NCI-H82 treated with DMSO at 0.1 percent for 48 hours (cell line): ENCODE results near the gene SSBP3.

Experiments used
- DNase-seq: peaks from one replicate; lab custom pipeline; 2025; ENCODE audit not compliant: unreplicated experiment; lab: John Stamatoyannopoulos, UW

Gene SSBP3

GRCh38 chr1:54372978-54373377 is 33.2 kb downstream of the SSBP3 start:
- no peak for DNase-seq

DNA sequence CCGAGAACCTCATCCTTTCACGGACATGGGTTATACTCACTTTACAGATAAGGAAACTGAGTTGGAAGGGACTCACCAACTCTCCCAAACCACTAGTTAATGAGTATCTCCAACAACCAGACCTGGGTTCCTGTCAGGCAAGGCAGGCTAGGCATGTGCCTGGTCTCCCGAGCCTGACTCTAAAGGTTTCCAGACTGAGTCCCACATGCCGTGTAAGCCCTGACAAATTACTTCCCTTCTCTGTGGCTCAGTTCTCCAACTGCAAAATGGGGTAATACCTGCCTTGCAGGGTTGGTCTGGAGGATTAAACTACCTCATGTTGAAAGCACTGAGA is 34.3 kb downstream of the SSBP3 start:
- no peak for DNase-seq

GRCh38 chr1:54371038-54371941 is 34.9 kb downstream of the SSBP3 start:
- DNase-seq: no peak

- DNase-seq: no peak
Measured at GRCh38 chr1:54370287-54370989, 35.8 kb downstream of the SSBP3 start.

- no peak for DNase-seq
Measured at GRCh38 chr1:54367613-54368012, 38.6 kb downstream of the SSBP3 start.

DNA sequence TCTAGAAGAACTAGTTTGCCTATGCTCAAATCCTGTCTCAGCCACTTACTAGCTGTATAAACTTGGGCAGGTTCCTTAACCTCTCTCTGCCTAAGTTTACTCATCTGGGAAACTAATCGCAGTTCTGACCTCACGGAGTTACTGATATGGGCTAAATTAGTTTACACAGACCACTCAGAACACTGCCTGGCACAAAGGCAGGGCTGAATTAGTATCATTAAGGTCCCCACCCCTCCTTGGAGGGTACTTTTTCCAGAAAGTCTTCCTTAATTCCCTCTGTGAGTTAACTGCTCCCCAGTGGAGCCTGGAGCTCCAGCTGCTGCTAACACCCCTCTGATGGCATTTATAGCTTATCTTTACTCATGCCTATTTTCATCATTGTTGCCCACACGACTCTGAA is 40.3 kb downstream of the SSBP3 start:
- no peak for DNase-seq

DNA sequence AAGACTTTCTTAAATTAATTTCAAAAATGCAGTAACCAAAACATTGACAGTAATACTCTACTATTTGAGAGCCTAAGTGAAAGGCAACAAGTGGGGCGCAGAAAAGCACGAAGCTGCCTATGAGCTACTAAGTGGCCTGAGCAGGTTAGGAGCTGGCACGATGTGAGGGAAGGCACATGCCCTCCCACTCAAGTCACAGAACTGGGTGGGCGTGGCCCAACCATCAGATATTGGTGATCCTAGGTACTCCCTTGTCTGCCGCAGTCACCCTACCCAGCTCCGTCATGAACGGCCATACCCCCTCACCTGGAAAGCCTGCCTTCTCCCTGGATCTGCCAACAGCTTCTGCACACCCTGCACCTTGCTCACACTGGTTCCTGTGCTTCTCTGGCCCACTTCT is 40.8 kb downstream of the SSBP3 start:
- no peak for DNase-seq

DNA sequence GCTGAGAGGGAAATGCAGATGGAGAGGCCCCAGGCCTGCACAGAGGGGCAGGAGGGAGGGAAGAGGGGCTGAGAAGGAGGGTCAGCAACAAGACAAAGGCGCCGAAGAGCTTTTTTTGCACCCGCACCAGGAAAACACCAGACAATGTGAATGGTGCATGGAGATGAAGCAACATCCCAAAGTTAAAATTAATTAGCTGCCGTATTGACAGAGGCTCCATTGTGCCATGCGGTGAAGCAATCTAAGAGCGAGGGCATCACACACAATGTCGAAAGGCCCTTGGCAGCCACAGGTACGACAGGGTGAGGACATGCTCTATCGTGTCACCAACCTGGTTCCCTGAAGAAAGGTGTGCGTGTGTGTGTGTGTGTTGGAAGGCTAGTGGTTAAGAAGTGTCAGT is 41.2 kb downstream of the SSBP3 start:
- DNase-seq: no peak

GRCh38 chr1:54364582-54364981 is 41.6 kb downstream of the SSBP3 start:
- DNase-seq: no peak

DNA sequence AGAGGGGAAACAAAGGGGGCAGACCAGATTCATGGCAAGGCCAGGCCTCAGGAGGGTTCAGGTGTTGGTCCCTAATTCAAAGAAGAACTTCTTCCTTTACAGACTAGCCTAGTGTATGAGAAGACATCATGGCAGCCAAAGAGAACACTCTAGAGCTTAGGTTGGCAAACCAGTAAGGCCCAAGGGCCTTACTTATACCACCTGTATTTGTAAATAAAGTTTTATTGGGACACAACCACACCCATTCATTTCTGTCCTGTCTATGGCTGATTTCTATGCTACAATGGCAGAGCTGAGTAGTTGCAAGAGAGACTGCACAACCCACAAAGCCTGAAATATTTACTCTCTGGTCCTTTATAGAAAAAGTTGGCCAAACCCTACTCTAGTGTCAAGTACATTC is 42.3 kb downstream of the SSBP3 start:
- no peak for DNase-seq

DNA sequence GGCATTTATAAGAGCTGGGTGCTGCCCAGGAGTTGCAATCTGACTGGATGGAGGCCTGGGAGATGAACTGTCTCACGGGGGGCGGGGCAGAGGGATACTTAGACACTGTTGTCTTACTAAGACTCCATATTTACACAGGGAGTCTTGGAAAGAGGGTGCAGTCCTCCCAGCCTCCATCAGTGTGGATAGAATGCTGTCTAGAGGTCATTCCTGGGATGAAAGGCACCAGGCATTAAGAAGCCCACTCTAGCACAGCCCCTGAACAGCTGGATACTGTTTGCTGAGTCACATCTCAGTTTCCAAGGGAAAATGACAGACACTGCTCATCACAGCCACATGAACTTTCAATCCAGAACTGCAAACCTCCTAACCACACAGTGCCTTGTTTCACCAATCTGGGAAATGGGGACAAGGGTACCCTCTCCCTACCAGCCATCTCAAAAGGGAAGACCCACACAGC is 43.3 kb downstream of the SSBP3 start:
- DNase-seq: peak; percentile 88

- DNase-seq: no peak
Measured at GRCh38 chr1:54361342-54361741, 44.9 kb downstream of the SSBP3 start.

DNA sequence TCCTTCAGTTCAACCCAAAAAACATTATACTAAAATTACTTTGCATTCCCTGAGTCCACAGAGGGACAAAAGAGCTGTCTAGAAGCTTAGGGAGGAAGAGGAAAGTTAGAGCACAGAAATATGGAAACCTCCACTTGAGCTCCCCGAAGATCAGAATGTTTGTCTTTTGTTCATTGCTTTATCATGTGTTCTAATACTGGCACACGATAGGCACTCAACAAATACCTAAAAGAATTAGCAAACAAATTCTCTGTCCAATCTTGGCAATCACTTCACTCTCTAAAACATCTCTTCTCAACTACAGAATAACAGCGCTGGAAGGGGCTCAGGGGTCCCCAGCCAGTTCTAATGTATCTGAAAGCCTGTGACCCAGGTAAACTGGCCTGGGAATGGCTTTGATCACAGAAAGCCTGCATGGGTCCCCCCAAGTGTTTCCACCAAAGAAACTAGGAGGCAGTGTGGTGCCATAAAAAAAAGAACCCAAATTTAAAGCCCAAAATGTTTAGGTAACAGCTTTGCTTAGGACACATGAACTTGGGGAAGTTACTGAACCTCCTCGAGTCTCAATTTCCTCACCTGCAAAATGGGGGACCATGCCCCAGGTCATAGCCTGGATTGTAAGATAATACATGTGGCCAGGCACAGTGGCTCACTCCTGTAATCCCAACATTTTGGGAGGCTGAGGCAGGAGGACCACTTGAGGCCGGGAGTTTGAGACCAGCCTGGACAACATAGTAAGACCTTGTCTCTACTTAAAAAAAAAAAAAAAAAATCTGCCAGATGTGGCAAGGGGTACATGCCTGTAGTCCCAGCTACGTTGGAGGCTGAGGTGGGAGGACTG is 45.8 kb downstream of the SSBP3 start:
- DNase-seq: no peak

GRCh38 chr1:54359393-54360162 is 46.6 kb downstream of the SSBP3 start:
- no peak for DNase-seq

DNA sequence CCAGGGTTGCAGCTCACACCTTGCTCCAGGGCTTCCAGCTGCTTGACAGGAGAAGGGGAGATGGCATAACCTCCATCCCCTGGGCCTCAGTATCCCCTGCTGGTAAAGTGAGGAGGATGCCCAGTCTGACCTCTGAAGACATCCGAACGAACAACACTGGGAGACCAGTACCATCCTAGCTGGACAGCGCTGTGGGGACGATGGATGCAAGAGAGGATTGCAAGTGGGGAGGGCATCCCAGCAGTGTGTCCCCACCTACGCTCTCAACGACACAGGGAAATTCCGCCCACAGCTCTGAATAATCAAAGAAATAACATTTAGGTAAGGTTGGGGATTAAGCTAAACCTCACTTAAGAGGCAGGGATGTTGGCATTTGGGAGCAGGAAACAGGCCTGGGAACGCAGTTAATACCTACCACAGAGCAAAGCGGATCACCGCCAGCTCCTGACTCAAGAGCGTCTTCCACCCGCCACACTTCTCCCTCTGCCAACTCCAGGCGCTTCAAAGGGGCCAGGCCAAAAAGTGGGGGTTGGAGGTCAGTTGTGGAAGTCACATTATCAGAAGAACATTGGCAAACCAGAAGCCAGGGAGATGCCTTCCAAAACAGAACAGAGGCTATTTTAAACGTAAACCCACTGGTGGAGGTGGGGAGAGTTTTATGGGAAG is 47.6 kb downstream of the SSBP3 start:
- peak; percentile 68 for DNase-seq

GRCh38 chr1:54357967-54358366 is 48.2 kb downstream of the SSBP3 start:
- DNase-seq: no peak

GRCh38 chr1:54356680-54357147 is 49.5 kb downstream of the SSBP3 start:
- peak; percentile 70 for DNase-seq

- DNase-seq: peak; percentile 70
Measured at GRCh38 chr1:54355931-54356679, 50.1 kb downstream of the SSBP3 start.

GRCh38 chr1:54354899-54355298 is 51.3 kb downstream of the SSBP3 start:
- no peak for DNase-seq
